GM18519 (cell line): Measurements from ENCODE around the gene NLRP5.
A peak's percentile ranks its signal among the peaks of the same experiment; 100 is the strongest.

Experiments used
- ATAC-seq: cut with Tn5 transposase; IDR thresholded peaks from one replicate; pipeline ENCODE4 v1.9.1; 2021; ENCODE audit warnings: mild to moderate bottlenecking, moderate library complexity; ENCODE audit not compliant: unreplicated experiment, low FRiP score

The NLRP5 gene

DNA sequence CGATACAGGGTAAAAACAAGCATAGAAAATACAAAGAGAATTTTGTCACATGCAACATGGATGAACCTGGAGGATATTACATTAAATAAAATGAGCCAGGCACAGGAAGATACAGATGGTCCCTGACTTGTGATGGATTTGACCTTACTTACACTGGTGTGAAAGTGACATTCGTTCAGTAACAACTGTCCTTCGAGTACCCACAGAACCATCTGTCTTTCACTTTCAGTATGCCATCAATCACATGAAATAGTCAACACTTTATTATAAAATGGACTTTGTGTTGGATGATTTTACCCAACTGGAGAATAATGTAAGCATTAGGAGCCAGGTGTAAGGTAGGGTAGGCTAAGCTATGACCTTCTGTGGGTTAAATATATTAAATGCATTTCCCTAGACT lies 83.1 kb downstream of the NLRP5 start:
- no peak for ATAC-seq

DNA sequence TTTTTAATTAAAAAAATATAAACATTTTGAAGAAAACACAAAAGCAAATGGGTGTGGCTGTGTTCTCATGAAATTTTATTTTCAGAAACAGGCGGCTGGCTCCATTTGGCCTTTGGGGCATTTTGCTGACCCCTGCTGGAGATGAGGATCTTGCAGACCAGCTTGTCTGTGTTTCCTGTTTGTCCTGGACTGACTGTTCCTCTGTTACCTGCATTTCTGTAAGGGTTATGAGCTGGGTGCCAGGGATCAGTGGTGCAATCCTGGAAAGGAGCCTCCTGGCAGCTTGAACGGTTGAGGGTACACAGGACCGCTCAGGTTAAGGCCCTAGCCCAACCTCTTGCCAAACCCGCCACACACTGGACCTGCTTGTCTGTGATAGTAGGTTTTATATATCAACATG lies 84.6 kb downstream of the NLRP5 start:
- ATAC-seq, result no peak

- no peak for ATAC-seq
These were observed 89.9 kb downstream of the NLRP5 start for GRCh38 chr19:56076498-56076897.

- no peak for ATAC-seq
These were observed 93.0 kb downstream of the NLRP5 start for GRCh38 chr19:56079609-56080008.

GRCh38 chr19:56080669-56081401 lies 94.3 kb downstream of the NLRP5 start:
- ATAC-seq, result peak; percentile 70

GRCh38 chr19:56083668-56084067 lies 97.1 kb downstream of the NLRP5 start:
- ATAC-seq, result no peak

GRCh38 chr19:56084835-56085536 lies 98.4 kb downstream of the NLRP5 start:
- no peak for ATAC-seq

GRCh38 chr19:56085571-56086275 lies 99.1 kb downstream of the NLRP5 start:
- no peak for ATAC-seq

GRCh38 chr19:56086671-56087430 lies 100.3 kb downstream of the NLRP5 start:
- no peak for ATAC-seq

GRCh38 chr19:56087647-56088496 lies 101.3 kb downstream of the NLRP5 start:
- no peak for ATAC-seq

- ATAC-seq, result no peak
These were observed 102.1 kb downstream of the NLRP5 start for GRCh38 chr19:56088497-56089215.

DNA sequence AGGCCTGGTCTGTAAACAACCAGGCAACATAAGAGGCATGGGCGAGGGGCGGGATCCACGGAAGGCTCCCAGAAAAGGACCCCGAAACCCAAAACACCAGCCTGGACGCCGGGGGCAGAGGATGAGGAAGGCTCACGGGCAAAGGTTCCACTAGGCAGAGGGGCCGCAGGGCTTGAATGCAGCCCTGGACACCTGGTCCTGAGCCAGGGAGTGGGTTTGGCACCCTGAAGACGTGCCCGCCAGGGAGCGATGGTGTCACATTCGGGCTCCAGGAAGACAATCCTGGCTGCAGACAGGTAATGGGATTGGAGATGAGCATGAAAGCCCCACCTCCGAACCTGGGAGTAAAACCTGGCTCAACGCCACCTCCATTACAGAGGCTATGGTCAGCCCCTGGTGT lies 102.8 kb downstream of the NLRP5 start:
- no peak for ATAC-seq

DNA sequence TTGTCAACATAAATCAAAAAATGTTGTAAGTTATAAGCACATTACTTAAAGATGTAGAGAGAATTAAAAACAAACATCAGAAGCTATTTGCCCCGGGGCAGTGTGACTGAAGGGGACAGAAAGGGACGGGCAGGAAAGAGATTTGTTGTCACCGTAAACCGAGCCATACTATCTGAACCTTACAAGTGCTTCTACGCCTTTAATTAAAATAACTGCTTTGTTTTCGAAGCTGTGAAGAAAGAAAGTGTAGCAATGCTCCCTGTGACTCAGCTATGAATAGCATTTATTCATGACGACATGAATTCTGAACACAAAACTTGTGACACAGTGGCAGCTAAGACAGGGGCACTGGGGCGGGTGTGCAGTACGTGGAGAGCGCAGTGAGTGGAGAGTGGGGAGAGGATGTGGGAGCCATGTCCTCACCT lies 104.5 kb downstream of the NLRP5 start:
- ATAC-seq, result no peak

DNA sequence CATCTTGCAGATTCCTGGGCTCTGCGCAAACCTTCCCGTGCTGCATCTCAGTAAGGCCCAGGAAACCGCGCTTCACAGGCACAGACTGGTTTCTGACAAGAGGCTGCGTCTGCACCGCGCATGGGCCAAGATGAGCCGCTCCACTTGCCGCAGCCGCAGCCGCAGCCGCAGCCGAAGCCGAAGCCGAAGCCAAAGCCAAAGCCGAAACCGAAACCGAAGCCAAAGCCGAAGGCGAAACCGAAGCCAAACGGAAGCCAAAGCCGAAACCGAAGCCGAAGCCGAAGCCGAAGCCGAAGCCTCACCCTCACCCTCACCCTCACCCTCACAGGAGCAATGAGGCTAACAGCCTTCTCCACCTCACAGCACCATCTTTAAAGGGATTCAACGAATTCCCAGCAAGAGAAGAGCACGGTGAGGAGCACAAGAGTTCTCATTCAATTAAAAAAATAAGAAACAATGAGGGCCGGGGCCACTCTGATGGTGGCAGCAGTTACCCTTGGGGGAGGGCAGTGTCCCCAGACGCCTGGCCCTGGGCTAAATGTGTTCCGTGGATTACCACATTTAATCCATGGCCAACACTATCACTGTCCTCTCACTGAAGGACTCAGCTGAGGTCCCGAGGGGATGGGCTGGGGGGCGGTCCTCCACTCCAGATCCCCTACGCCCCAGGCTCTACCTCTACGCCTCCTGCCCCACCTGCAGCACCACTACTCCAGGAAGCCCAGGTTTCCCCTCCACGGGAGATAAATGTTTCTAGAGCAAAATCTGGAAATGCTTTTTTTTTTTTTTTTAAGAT lies 105.4 kb downstream of the NLRP5 start:
- ATAC-seq, result no peak

- no peak for ATAC-seq
These were observed 106.4 kb downstream of the NLRP5 start for GRCh38 chr19:56092685-56093631.

DNA sequence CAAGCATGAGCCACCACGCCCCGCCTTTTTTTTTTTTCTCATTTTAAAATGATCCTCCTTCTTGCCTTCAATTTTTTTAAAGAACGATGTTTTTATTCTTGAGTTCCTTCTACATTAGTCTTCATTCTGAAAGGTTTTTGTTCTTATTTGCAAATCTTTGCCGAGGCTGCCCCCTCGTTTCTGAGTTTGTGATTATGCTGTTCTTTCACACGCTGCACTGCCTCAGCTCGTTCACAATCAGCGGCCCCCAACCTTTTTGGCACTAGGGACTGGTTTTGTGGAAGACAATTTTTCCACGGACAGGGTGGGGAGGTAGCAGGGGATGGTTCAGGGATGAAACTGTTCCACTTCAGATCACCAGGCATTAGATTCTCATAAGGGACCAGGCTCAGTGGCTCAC lies 107.9 kb downstream of the NLRP5 start:
- ATAC-seq, result no peak

- ATAC-seq, result no peak
These were observed 110.1 kb downstream of the NLRP5 start for GRCh38 chr19:56096665-56097064.
